DMS114 treated with DMSO at 0.1 percent for 48 hours (cell line): Measurements from ENCODE around the gene TTC22.

Experiments
- DNase-seq: peaks from one replicate; lab custom pipeline; 2025; ENCODE audit not compliant: unreplicated experiment; lab: John Stamatoyannopoulos, UW

TTC22 gene

GRCh38 chr1:54754486-54755285, 46.4 kb downstream of the TTC22 start:
- DNase-seq, result no peak

- no peak for DNase-seq
Observed at GRCh38 chr1:54754045-54754444, 47.1 kb downstream of the TTC22 start.

GRCh38 chr1:54751426-54751825, 49.7 kb downstream of the TTC22 start:
- DNase-seq, result no peak

- DNase-seq, result no peak
Observed at GRCh38 chr1:54750596-54750995, 50.5 kb downstream of the TTC22 start.

DNA sequence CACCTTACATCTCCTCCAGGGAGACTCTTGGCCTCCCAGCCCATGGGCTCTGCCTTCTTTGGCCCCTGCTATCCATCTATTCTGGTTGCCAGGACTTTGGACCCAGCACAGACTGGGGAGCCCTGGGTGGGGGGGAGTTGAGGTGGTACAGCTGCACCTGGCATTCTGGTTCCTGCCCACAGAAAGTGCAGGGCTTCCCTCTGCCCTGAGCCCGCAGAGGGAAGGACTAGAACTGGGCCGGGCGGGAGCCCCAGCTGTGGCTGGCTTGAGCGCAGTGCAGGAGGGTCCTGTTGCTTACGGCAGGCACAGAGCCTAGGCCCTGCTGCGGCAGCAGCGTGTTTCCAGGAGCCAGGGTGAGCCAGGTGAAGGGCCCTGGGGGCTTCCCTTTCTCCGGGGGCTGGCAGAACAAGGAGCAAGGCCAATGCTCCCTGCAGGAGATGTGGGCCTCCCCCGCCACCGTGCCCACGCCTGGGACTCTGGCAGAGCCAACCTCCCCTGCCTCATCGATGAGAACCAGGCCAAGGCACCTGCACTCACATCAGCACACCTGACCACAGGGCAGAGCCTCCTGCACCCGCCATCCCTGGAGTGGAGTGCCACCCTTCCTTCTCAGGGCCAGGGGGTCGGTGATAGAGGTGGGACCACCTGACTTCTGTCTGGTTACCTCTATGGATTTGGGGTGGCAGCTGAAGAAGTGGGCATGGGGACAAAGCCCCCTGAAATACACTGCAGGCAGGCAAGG, 52.9 kb downstream of the TTC22 start:
- no peak for DNase-seq

- no peak for DNase-seq
Observed at GRCh38 chr1:54745864-54746263, 55.3 kb downstream of the TTC22 start.

- DNase-seq, result no peak
Observed at GRCh38 chr1:54745274-54745673, 55.8 kb downstream of the TTC22 start.

- DNase-seq, result no peak
Observed at GRCh38 chr1:54744696-54745095, 56.4 kb downstream of the TTC22 start.

- no peak for DNase-seq
Observed at GRCh38 chr1:54743416-54744226, 57.5 kb downstream of the TTC22 start.

- no peak for DNase-seq
Observed at GRCh38 chr1:54742282-54742681, 58.8 kb downstream of the TTC22 start.

- no peak for DNase-seq
Observed at GRCh38 chr1:54741531-54741930, 59.6 kb downstream of the TTC22 start.

- no peak for DNase-seq
Observed at GRCh38 chr1:54738244-54738643, 62.9 kb downstream of the TTC22 start.

- DNase-seq, result no peak
Observed at GRCh38 chr1:54736685-54737084, 64.4 kb downstream of the TTC22 start.
